ENCODE results near the gene LYRM1. TPM values are rescaled to one million over a fixed set of nuclear protein-coding genes. Genes with fewer than 3 reads are reported as not detected.
"Not testable (repeated sequence)": the region's sequence is repeated elsewhere in the genome, so short reads cannot be mapped to it uniquely, and the experiment has no call there.

Gene LYRM1
- total RNA-seq: 58.1 TPM
- long read RNA-seq, transcript LYRM1-208 (4 exons, 460 nt): major isoform, 5 of 23 reads
- long read RNA-seq, partial matches to known transcripts: 0 of 23 reads
- long read RNA-seq, other reads (novel, unspliced or antisense): 7 of 23 reads

- intact Hi-C loops (cut with DNase I): loop anchor here (1.0 to 5.0 kb wide), 2 partner anchors 33 to 49 kb away; no protein-coding TSS in a partner anchor
- ATAC-seq: peak; percentile 94
- DNase-seq (ENCODE audit: missing footprints): peak; percentile 98
Measured at GRCh38 chr16:20900299-20901067, at the start of gene LYRM1, which contains the start of gene DCUN1D3. LYRM1 (plus strand) TSS chr16:20900771; CDS start chr16:20915556, 14,785 bp downstream. DCUN1D3 (minus strand) TSS chr16:20900358; CDS start chr16:20862538, 37,820 bp downstream.

DNA sequence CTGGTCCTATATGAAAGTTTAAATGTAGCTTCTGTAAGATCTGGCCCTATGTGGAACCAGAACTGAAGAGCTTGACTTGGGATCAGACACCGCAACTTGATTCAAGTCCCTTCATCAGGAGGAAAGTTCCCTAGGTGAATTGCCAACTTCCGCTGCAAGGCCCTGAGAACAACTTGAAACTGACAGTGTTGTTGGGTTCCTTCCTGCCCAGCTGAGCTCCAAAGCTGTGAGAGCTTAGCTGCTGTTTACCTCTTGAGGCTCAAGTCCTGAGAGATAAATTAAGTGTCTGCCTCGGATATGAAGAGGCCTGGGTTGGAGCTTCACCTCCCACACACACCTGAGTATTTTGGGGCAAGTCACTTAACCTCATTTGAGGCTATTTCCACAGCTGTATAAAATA, 49.6 kb upstream of the LYRM1 start:
- ATAC-seq (peak; percentile 23), DNase-seq (ENCODE audit: missing footprints) (no peak)
- intact Hi-C loops (cut with DNase I): loop anchor here (1.0 to 5.0 kb wide), 5 partner anchors 44 to 306 kb away; partner anchors contain the start of genes DCUN1D3, ERI2, LDAF1 and LYRM1

DNA sequence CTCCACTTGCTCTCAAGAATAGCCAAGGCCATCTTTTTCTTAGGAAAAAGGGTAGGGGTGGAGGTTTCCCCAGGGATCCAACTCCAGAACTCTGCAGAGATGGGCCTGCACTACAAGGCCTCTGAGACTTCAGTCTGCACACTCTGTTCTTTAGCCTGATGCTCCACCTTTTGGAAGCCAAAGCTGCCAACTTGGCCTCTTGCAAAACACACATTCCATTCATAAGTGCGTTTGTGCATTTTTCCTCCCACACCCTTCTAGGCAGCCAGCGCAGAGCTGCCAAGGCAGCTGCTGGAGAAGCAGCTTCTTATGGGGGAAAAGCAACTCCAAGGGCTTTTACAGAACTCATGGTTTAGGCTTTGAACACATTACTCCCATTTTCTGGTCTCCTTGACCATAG, 49.0 kb upstream of the LYRM1 start:
- DNase-seq (ENCODE audit: missing footprints): peak; percentile 91
- peak; percentile 96 for ATAC-seq
- intact Hi-C loops (cut with DNase I): loop anchor here (1.0 to 5.0 kb wide), 4 partner anchors 45 to 306 kb away; partner anchors contain the start of genes DCUN1D3, ERI2, LDAF1 and LYRM1

- intact Hi-C loops (cut with DNase I): loop anchor here (5.0 kb wide), 1 partner anchor 304 kb away; the partner anchor contains the start of gene LDAF1
- peak; percentile 18 for ATAC-seq
- no peak for DNase-seq (ENCODE audit: missing footprints)
Measured at GRCh38 chr16:20853143-20853542, 47.4 kb upstream of the LYRM1 start.

DNA sequence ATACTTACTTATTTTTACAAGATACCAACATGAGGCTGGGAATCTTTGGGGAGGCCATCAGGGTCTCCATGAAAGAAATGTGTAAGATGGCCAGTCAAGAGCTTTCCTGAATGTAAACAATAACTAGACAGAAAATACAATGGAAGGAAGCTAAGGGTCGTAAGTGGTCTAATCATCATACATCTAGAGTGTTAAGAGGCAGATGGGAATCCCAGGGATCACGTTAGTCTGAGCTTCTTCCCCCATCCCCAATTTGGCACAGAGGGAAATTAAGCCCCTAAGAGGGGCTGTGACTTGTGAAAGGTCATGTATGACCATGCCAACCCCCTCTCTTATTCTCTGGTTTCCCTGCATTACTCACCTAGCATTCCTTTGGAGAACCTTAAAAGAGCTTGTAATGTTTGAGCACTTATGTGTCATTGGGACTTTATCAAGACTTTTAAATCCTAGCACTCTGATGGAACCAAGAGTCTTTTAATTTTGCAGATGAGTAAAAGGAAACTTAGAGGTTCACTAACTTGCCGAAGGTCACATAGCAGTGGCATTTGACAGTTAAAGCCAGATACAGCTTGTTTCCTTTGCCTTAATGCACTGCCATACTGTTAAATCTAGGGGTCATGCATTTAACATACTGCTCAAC, 46.5 kb upstream of the LYRM1 start:
- ATAC-seq (no peak), DNase-seq (ENCODE audit: missing footprints) (no peak)
- intact Hi-C loops (cut with DNase I): loop anchor here (5.0 kb wide), 1 partner anchor 303 kb away; the partner anchor contains the start of gene LDAF1

DNA sequence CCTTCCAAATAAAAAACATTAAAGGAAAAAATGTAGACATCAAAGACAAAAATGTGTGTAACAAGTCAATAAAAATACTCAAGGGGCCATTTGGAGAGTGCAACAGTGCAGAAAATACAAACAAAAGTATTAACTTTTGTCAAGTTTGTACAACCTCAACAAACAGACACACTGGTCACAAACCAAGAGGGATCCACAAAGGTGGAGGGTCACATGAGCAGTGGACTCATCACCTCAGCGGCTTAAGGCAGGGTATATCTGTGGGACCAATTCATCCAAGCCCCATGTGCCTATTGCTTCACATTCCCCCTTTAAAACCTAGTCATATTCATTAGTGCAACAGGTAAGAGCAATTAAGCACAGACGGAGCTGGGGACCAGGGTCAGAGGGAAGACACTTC, 45.6 kb upstream of the LYRM1 start:
- no peak for DNase-seq (ENCODE audit: missing footprints)
- ATAC-seq: no peak
- intact Hi-C loops (cut with DNase I): loop anchor here (5.0 kb wide), 1 partner anchor 302 kb away; the partner anchor contains the start of gene LDAF1

- intact Hi-C loops (cut with DNase I): no loop called here
- ATAC-seq (no peak), DNase-seq (ENCODE audit: missing footprints) (no peak)
Measured at GRCh38 chr16:20857281-20857680, 43.3 kb upstream of the LYRM1 start.

DNA sequence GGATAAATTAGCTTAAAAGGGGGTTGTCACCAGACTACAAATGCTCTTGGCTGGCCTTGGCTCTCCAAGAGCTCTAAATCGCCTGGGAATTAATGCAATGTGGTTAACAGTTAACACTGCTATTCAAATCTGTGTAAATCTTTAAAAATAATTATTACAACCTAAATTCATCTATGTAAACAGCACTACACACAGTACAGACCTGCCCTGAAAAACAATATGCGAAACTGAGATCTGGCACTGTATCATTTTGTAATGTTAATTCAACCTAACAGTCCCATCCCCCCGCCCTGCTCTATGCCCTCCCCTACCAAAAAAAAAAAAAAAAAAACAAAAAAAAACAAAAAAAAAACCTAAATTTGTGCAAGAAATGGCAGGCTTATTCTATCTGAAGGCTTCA, 41.3 kb upstream of the LYRM1 start:
- intact Hi-C loops (cut with DNase I): no loop called here
- no peak for DNase-seq (ENCODE audit: missing footprints)
- no peak for ATAC-seq

- intact Hi-C loops (cut with DNase I): no loop called here
- no peak for DNase-seq (ENCODE audit: missing footprints)
- peak; percentile 47 for ATAC-seq
Measured at GRCh38 chr16:20859699-20860098, 40.9 kb upstream of the LYRM1 start.

DNA sequence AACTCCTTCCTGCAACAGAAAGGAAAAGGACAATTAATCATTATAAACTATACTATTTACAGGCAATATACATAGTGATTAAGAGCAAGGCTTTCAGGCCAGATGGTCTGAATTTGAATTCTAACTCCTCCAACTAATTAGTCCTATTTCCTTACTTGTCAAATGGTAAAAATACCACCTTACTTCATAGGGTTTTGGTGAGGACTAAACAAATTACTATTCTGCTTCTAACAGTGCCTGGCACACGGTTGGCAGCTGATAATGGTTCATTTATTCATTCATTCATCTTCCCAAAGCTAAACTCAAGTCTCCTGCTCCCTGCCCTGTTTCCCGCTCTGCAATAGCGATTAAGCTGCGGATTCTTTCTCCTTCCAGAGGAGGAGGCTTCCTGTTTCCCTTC, 40.2 kb upstream of the LYRM1 start:
- ATAC-seq (no peak), DNase-seq (ENCODE audit: missing footprints) (no peak)
- intact Hi-C loops (cut with DNase I): no loop called here

DNA sequence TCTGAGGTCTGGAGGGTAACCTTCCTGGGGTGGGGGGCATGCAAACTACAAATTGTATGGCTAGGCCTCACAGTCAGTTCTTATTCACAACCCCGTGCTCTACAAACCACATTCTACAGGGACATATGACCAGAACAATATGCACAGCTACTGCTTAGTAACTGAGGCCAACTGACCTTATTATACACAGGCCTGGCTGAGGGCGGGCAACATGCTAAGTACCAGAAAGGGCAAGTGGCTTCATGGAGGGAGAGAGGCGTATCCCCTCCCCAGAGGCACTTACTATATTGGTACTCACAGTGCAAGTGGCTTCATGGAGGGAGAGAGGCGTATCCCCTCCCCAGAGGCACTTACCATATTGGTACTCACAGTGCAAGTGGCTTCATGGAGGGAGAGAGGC, 39.6 kb upstream of the LYRM1 start:
- intact Hi-C loops (cut with DNase I); DNase-seq (ENCODE audit: missing footprints); ATAC-seq: not testable (repeated sequence)

GRCh38 chr16:20862162-20862960, 38.2 kb upstream of the LYRM1 start:
- DNase-seq (ENCODE audit: missing footprints): no peak
- intact Hi-C loops (cut with DNase I): no loop called here
- no peak for ATAC-seq

GRCh38 chr16:20864376-20864775, 36.2 kb upstream of the LYRM1 start:
- ATAC-seq; DNase-seq (ENCODE audit: missing footprints); intact Hi-C loops (cut with DNase I): not testable (repeated sequence)

- DNase-seq (ENCODE audit: missing footprints): no peak
- intact Hi-C loops (cut with DNase I): loop anchor here (5.0 kb wide), 1 partner anchor 37 kb away; the partner anchor contains the start of genes DCUN1D3 and LYRM1
- ATAC-seq: no peak
Measured at GRCh38 chr16:20865420-20866131, 35.0 kb upstream of the LYRM1 start.

- intact Hi-C loops (cut with DNase I): loop anchor here (5.0 kb wide), 1 partner anchor 36 kb away; the partner anchor contains the start of genes DCUN1D3 and LYRM1
- ATAC-seq (no peak), DNase-seq (ENCODE audit: missing footprints) (peak; percentile 69)
Measured at GRCh38 chr16:20866145-20866772, 34.3 kb upstream of the LYRM1 start.

DNA sequence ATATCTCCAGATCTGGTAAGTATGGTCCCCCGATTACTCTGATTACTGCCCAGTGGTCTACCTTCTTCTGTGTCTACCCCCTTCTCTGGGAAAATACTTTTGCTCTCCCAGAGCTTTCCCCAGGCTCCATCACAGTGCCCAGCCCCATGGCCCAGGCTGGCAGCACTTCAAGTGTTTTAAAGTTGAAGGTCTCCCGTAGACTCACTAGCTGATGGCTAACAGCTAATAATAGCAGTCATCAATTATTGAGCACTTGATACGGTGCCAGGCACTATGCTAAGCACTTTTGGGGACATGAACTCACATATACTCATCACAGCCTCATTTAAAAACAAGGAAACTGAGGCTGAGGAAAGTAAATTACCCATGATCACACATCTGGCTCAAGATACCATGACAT, 33.8 kb upstream of the LYRM1 start:
- intact Hi-C loops (cut with DNase I): loop anchor here (5.0 kb wide), 1 partner anchor 36 kb away; the partner anchor contains the start of genes DCUN1D3 and LYRM1
- ATAC-seq: peak; percentile 63
- no peak for DNase-seq (ENCODE audit: missing footprints)

DNA sequence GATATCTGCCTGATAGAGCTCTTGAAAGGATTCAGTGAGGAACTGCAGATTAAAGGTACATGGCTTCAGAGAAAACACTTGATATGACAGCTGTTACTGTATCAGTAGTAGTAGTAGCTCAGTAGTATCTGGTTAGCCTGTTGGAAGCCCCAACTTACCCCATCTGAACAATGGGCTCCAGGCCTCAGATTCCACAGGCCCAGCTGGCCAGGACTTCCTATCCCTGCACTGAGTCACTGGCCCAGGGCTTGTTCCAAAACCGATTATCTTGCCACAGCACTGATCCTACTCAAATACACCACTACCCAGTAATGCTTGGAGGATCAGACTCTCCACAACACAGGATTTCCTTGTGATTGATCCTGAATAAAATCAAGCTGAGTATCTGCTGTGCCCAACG, 33.0 kb upstream of the LYRM1 start:
- no peak for ATAC-seq
- intact Hi-C loops (cut with DNase I): loop anchor here (5.0 kb wide), 1 partner anchor 35 kb away; the partner anchor contains the start of genes DCUN1D3 and LYRM1

More for the DNA sequence above, 33.0 kb upstream of the LYRM1 start:
- DNase-seq (ENCODE audit: missing footprints): no peak

Data from Right ventricle myocardium inferior (tissue), 1 donor.